Cardiac fibroblast (primary cell): ENCODE measurements around the gene ASCC1.

Experiments used
- DNase-seq, 2 donors: peaks; one replicate each; pipeline versions ENCODE4 v3.0.0 to v3.0.0-alpha.2; 2010; ENCODE audit warnings: low read depth in 2 of 2
- H3K4me3 ChIP-seq, 2 donors: replicated peaks in 1 of 2; 1 replicate in 1 of 2; 2 replicates in 1 of 2; pipeline ENCODE4 v1.5.1; 2011; ENCODE audit warnings: low read depth in 2 of 2, low read length in 2 of 2, mild to moderate bottlenecking in 2 of 2, moderate library complexity in 1 of 2
- TF ChIP-seq, protein P1 (sequence below): IDR thresholded peaks from one replicate; pipeline ENCODE4 v1.5.1; 2011; ENCODE audit warnings: low read depth, mild to moderate bottlenecking, low read length, inconsistent platforms

Gene ASCC1

DNA sequence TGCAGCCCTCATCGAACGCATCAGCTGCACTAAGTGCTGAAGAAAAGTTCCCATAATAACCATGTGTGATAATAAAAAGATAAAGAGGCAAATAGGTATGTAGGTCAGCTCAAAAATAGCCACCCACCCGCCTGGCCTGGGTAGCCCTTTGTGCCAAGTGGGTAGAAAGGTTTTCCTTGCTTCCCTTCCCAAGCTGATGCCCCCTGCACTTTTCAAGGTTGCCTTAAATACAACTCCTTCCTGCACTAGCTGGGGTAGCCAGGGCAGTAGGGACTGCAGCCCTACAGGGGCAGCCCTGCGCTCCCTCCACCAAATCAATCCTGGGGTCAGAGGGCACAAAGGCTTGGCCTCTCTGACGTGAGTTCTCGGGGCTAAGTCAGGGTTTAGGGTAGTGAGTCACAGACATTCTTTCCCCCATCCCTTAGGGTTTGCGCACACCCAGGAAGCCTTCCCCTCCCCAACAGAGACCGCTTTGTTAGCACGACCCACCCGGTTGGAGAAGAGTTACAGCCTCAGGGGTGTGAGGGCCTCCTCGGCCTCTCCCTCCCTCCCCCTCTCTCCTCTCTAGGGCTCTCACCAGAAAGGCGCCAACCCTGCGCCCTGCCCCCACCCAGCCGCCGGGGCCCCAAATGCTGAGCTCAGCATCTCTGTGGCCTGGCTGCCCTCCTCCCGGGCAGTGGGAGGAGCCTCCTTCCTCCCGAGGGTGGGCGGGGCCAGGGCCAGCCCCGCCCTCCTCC lies 44.3 kb upstream of the ASCC1 start:
- H3K4me3 ChIP-seq: peak overlapping the region in 1 of 2 donors; percentile 41
- TF ChIP-seq, protein P1, sequence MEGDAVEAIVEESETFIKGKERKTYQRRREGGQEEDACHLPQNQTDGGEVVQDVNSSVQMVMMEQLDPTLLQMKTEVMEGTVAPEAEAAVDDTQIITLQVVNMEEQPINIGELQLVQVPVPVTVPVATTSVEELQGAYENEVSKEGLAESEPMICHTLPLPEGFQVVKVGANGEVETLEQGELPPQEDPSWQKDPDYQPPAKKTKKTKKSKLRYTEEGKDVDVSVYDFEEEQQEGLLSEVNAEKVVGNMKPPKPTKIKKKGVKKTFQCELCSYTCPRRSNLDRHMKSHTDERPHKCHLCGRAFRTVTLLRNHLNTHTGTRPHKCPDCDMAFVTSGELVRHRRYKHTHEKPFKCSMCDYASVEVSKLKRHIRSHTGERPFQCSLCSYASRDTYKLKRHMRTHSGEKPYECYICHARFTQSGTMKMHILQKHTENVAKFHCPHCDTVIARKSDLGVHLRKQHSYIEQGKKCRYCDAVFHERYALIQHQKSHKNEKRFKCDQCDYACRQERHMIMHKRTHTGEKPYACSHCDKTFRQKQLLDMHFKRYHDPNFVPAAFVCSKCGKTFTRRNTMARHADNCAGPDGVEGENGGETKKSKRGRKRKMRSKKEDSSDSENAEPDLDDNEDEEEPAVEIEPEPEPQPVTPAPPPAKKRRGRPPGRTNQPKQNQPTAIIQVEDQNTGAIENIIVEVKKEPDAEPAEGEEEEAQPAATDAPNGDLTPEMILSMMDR: no peak
- DNase-seq: peak; percentile 92

DNA sequence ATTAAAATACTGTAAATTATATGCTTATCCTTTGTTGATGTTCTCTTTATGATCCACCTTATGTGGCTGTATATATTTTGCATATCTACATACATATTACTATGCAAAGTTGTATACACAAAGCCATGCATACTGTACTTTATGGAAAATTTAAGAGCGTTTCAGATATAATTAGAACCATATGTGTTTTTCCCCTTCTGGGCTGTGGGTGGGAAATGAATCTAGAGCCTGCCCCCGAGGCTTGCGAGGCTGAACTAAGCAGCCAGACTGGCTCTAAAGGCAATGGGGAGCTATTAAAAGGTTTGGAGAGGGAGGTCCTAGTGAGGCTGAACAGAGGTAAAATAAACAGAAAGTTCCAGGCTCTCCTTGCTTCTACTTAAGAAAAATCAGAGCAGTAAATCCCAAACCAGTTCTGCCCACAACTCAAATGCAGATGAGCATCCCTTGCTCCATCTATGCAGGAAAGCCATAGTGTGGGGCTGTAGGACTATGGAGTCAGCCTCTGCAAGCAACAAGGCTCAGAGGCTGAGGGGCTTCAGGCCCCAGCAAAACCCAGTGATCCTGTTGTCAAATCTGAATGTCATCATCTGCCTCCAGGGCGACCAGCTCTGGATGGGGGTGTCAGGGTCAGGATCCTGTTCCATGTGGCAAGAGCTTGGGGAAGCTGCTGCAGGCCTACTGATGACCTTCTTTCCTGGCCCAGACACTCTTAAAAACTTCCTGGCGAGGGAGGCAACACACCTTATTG lies 43.6 kb upstream of the ASCC1 start:
- TF ChIP-seq, protein P1: no peak
- H3K4me3 ChIP-seq: no peak overlapping the region

DNA sequence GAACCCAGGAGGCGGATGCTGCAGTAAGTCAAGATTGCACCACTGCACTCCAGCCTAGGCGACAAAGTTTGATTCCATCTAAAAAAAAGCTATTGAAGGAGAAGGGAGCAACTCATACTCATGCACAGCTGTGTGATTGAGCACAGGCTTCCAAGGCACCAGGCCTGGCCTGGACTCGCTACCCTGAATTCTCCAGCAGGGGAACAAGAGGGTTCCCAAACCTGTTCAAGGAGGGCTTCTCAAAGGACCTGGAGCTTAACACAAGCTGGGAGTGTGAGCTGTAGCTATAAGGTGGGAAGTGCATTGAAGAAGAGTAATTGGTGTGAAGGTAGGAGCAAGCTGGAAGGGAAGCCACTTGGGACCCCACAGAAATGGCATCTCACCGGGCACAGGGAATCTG lies 42.5 kb upstream of the ASCC1 start:
- DNase-seq: no peak
- TF ChIP-seq, protein P1: no peak
- no peak overlapping the region for H3K4me3 ChIP-seq

More for the DNA sequence above, 43.6 kb upstream of the ASCC1 start:
- DNase-seq: peak; percentile 74 to 83

DNA sequence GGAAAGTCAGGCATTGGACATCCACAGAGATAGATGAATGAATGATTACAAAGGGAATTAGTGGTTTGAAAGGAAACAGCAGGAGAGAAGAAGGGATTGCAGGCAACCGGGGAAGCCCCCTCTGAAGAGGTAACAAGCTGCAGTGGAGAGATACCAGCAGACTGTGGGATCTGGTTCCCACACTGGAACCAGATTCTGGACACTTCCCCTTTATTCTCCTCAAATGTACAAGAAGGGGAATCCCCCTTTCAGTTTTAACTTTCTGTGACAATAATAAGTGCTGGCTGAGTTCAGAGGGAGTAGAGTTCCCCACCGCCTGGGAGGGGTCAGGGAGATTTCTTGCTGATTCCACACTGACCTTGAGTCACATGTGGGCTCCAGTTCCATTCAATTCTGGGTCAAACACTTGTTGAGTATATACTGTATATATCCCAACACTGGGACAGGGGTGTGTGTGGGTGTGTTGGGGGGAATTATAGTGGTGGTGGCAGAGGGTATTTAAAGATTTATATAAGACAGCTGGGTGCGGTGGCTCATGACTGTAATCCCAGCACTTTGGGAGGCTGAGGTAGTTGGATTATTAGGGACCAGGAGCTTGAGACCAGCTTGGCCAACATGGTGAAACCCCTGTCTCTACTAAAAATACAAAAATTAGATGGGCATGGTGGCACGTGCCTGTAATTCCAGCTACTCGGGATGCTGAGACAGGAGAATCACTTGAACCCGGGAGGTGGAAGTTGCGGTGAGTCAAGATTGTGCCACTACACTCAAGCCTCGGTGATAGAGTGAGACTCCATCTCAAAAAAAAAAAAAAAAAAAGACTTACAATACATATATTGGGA lies 41.2 kb upstream of the ASCC1 start:
- H3K4me3 ChIP-seq: no peak overlapping the region
- peak; percentile 20 to 44 for DNase-seq
- TF ChIP-seq, protein P1: no peak

DNA sequence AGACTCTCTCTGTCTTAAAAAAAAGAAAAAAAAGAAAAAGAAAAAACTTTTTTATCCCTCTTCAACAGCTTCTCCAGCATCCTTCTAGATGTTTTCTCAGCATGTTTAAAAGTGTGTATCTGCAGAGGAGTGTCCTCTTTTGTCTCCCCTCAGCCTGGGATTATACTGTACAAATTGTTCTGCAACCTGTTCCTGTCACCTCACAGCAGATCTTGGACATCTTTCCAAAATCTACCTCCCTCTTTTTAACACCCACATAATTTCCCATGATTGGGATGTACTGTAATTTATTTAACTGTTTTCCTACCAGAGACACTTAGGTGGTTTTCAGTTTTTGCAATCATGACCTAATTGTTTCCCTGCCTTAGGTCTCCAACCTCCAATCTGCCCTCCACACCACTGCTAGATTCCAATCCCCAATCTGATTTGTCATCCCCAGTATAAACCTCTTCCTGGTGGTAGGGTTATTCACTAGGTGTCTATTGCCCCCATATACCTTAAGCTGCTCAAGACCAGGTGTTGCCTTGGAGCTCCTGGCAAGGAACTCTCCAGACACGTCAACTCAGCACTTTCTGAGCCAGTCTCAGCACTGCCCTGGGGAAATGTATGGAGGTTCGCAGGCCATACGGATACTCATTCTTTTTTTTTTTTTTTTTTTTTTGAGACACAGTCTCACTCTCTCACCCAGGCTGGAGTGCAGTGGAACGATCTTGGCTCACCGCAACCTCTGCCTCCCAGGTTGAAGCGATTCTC lies 40.1 kb upstream of the ASCC1 start:
- DNase-seq: no peak
- H3K4me3 ChIP-seq: no peak overlapping the region
- TF ChIP-seq, protein P1: no peak
